ENCODE measurements around the gene MRPL23. TPM values are rescaled to one million over a fixed set of nuclear protein-coding genes. Genes with fewer than 3 reads are reported as not detected.

Gene MRPL23
- total RNA-seq, 2 donors from 2014 or later: 59.4 to 60.3 TPM

Other genes with a start within 250 kb of the MRPL23 start
- 1 to 10 TPM in 1 of 2 donors, under 1 TPM in 1; 0.91 to 1.5 TPM for gene IFITM10, start 196.7 kb upstream of the MRPL23 start, total RNA-seq
- 10 to 100 TPM; 56.2 to 66.9 TPM for gene CTSD, start 183.4 kb upstream of the MRPL23 start, total RNA-seq
- gene SYT8, start 112.3 kb upstream of the MRPL23 start, total RNA-seq: not detected
- 1 to 10 TPM; 1.2 TPM for gene TNNI2, start 108.4 kb upstream of the MRPL23 start, total RNA-seq
- gene LSP1, start 94.2 kb upstream of the MRPL23 start, total RNA-seq: 100 to 1,000 TPM; 301 to 312 TPM
- gene PRR33, start 55.4 kb upstream of the MRPL23 start, total RNA-seq: not detected
- 10 to 100 TPM in 1 of 2 donors, 1 to 10 TPM in 1; 5.6 to 15.5 TPM for gene TNNT3, start 27.6 kb upstream of the MRPL23 start, total RNA-seq
- not detected for gene H19, start 50.5 kb downstream of the MRPL23 start, total RNA-seq
- gene IGF2, start 192.1 kb downstream of the MRPL23 start, total RNA-seq: 10 to 100 TPM in 1 of 2 donors, 1 to 10 TPM in 1; 2.0 to 40.4 TPM
- gene INS, start 213.9 kb downstream of the MRPL23 start, total RNA-seq: not detected
- gene TH, start 224.5 kb downstream of the MRPL23 start, total RNA-seq: not detected

All from activated T-cell treated with anti-CD3 and anti-CD28 coated beads, Interleukin-2, amount 50 U/mL, for 72 hours (primary cell).